ENCODE results near the gene FAM20C.
"Not testable (repeated sequence)": the region's sequence is repeated elsewhere in the genome, so short reads cannot be mapped to it uniquely, and the experiment has no call there.

FAM20C gene

GRCh38 chr7:288671-289101, 96.3 kb downstream of the FAM20C start:
- in situ Hi-C loops (cut with HindIII; ENCODE audit: low sequenced_read_pairs), result no loop called here

DNA sequence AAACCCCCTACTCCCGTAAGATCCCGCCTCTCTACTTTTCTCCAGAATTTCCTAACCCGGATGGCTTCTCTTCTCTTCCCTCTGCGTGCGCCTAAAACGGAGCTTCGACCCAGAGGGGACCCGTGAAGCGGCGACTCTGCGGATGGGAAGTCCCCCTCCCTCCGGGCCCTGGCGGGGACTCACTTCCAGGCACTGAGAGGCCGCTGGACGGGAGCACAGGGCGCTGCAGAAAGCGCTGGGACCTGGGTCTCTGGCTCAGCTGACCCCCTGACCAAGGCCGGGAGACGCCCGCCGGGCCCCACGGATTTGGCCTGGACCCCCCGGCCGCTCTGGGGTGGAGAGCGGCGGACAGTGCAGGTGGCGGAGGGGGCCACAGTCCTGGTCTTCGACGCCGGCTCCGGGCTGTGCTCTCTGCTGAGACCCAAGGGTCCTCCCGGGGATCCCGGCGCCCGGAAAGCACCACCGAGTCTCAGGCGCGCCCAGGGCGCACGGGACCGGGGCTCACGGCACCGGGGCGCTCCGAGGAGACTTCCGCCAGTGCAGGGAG, 96.9 kb downstream of the FAM20C start:
- in situ Hi-C loops (cut with HindIII; ENCODE audit: low sequenced_read_pairs), result no loop called here

DNA sequence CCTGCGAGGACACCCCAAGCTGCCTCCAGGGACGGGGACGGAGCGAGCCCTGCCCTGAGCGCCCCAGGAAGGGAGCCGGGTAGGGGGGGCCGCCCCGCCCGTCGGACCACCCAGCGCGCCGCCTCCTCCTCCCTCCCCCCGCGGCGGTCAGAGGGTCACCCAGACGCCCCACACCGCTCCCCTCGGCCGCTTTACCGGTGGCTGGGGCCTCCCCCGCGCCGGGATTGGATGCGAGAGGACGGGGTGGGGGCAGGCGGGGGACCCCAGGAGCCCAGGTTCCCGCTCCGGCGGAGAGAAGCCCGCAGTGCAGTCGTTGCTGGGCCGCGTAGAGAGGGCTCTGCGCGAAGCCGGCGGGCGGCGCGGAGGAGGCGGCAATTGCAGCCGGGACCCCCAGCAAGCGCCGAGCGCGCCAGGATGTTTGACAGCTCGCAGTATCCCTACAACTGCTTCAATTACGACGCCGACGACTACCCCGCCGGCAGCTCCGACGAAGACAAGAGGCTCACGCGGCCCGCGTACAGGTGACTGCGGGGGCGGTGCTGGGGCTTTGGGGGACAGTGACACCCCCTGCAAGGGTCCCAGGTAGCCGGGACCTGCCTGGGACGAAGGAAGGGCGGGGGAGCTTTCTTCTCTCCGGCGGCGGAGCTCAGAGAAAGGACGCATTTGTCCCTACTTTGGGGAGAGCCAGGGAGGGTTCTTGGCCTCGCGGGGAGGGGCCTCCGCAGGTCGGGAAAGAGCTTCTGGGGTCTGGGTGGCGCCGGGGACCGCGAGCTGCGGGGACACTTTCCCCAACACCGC, 97.6 kb downstream of the FAM20C start, which contains the start of gene FOXL3:
FOXL3 (plus strand) TSS at position 415 of the 798 bp plus-strand sequence; CDS start at position 415, 0 bp downstream.
- in situ Hi-C loops (cut with HindIII; ENCODE audit: low sequenced_read_pairs), result no loop called here

- in situ Hi-C loops (cut with HindIII; ENCODE audit: low sequenced_read_pairs), result no loop called here
Observed at GRCh38 chr7:290554-291372, 98.4 kb downstream of the FAM20C start.

DNA sequence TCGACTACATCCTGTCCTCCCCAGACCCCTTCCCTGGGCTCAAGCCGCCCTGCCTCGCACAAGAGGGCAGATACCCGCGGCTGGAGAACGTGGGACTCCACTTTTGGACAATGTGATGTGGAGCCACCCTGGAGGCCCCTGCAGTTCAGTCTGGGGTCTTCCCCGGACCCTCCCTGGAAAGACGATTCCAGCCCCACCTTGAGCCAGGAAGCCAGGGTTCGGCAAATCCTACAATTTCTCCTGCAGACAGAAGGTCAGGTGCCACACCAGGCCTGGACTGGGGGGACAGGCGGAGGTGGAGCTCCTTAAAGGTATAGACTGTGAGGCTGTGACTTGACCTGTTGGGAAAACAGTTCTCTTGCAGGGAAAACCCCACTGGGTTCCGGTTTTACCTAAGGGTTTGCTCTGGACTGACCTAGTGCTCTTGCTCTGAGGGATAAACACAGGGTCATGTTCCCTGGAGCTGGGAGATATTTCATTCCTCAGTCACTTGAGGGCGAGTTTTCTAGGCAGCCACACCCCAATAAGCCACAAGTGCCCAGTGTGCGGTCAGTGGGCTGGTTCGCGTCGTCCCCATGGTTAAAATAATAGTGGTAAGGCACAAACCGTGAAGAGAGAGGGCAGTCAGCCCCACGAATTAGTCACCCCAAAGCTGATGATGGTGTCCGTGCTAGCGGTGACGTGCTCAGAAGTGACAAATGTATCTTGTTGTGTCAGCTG, 99.2 kb downstream of the FAM20C start:
- in situ Hi-C loops (cut with HindIII; ENCODE audit: low sequenced_read_pairs), result no loop called here

GRCh38 chr7:292226-292625, 99.9 kb downstream of the FAM20C start:
- in situ Hi-C loops (cut with HindIII; ENCODE audit: low sequenced_read_pairs), result no loop called here

GRCh38 chr7:292826-293225, 100.5 kb downstream of the FAM20C start:
- in situ Hi-C loops (cut with HindIII; ENCODE audit: low sequenced_read_pairs), result no loop called here

DNA sequence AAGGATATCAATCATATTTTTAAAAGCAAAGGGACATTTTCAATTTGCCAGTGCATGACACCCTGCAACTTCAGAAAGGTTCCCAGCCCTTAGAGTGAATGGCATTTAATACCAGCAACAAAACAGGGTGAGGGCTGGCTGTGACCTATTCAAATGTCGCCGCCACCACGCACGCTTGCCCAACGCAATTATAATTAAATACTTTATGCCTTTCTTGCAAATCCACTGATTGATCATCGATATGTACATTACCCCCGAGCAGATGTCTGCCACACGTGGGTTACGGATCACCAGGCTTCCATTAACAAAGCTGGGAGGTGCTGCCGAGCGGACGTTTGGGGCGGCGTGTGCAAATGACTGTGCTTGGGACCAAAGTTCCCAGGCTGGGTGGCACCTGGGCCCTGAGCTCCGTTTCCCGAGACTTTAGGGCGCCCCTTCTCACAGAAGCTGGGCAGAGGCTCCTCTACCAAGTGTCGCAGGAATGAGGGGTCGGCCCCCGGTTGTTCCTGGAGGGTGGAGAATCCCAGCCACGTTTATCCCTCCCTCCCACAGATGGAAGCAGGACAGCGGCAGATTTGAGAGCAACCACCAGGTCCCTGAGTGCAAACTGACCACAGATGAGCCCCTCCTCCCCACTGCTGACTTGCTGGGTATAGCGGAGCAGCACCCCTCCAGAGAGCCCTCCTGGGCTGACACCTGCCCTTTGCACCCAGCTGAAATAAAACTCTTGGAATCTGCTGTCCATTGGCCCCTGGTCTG, 101.5 kb downstream of the FAM20C start:
- in situ Hi-C loops (cut with HindIII; ENCODE audit: low sequenced_read_pairs), result no loop called here

- in situ Hi-C loops (cut with HindIII; ENCODE audit: low sequenced_read_pairs), result no loop called here
Observed at GRCh38 chr7:294440-295154, 102.2 kb downstream of the FAM20C start.

DNA sequence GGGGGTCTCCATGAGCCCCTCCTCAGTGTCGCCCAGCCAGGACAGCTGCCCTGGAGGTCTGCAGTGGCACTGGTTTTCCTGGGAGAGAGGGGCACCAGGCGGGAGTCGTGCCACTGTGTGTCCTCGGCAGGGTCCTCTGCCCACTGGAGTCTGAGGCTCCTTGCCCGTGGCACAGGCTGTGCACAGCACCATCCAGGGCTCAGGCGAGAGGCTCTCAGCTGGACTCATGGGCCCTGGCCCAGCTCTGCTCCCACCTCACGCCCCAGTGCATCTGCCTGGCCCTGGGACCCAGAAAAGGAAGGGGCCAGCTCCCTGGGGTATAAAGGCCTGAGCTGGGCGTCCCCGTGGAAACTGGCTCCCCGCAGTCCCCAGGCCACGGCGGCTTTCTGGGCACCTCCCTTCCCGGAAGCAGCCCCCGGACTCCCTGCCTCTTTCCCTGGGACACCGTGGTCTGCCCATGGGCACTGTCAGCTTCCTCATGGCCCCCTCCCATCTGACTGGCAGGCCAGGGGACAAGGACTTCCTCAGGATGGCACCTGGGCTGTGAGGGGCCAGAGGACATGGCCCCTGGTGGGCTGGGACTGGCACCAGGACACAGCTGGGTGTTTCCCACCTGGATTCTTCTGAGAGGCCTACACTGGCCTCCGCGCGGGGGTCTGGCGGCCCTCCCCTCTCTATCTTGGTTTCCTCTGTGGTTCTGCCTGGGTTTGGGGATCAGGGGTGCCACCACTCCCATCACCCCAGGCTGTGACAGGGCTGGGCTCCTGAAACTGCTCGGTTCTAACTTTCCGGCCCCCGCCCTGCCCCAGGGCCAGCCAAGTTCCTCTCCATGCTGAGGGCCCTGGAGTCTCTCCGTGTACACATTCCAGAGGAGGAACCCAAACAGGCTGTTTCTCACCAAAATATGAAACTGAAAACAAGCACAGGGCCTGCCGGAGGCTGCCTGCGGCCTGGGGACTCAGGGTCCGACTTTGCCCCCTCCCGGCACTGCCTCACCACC, 103.1 kb downstream of the FAM20C start:
- in situ Hi-C loops (cut with HindIII; ENCODE audit: low sequenced_read_pairs), result no loop called here

DNA sequence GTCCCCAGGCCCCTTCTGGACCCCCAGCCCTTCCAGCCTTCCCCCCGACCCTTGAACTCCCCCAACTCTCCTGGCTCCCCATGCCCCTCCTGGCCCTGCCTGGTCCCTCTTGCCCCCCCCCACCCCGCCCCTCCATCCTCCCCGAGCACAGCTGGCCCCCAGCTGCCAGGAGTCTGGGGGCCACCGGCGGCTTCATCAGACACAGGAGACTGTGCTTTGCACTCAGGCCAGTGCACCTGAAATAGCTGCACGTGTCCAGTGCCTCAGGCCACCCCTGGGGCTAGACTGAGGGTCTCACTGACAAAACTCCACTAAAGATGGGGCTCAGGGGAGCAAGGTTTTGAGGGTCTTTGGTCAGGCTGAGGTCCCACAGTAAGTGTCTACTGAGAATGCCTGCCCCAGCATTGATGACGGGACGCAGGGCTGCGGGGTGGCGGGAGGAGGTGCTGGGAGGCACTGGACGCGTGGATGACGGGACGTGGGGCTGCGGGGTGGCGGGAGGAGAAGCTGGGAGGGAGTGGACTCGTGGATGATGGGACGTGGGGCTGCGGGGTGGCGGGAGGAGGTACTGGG, 104.1 kb downstream of the FAM20C start:
- in situ Hi-C loops (cut with HindIII; ENCODE audit: low sequenced_read_pairs), result no loop called here

- in situ Hi-C loops (cut with HindIII; ENCODE audit: low sequenced_read_pairs), result not testable (repeated sequence)
Observed at GRCh38 chr7:297141-297540, 104.8 kb downstream of the FAM20C start.

- in situ Hi-C loops (cut with HindIII; ENCODE audit: low sequenced_read_pairs), result no loop called here
Observed at GRCh38 chr7:297611-298374, 105.4 kb downstream of the FAM20C start.

GRCh38 chr7:298375-298702, 106.0 kb downstream of the FAM20C start:
- in situ Hi-C loops (cut with HindIII; ENCODE audit: low sequenced_read_pairs), result no loop called here

DNA sequence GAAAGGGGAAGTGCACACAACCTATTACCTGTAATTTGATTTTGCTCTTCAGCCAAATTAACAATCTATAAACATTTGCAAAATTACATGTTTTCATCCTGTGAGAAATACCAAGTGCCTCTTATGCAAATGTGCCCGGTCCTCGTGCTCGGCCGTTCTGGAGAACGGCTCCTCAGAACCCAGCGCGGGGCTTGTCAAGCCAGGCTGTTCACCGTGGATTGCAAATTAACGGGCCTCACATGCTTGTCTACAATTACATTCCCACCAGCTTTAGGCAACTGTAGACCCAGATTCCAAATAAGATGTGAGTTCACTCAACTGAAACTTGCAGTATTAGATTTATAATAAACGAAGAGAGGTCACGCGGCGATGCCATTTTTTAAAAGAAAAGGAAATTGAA, 106.4 kb downstream of the FAM20C start:
- in situ Hi-C loops (cut with HindIII; ENCODE audit: low sequenced_read_pairs), result no loop called here

DNA sequence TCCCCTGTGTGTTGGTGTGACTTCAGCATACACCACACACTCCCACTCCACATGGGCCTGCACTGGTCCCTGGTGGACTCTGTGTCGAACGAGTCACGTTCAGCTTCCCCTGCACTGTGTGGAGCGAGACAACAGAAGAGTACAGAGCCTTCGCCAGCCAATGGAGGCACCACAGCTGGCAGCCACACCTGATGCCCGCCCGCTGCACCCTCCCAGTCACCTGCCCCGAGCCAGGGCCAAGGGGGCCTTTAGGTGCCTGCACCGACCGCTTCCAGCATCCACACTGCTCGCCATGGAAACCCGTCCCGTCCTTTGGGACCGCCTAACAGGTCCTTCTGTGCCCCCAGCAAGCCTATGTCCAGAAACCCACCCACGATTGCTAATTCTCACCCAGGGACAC, 106.8 kb downstream of the FAM20C start:
- in situ Hi-C loops (cut with HindIII; ENCODE audit: low sequenced_read_pairs), result no loop called here

DNA sequence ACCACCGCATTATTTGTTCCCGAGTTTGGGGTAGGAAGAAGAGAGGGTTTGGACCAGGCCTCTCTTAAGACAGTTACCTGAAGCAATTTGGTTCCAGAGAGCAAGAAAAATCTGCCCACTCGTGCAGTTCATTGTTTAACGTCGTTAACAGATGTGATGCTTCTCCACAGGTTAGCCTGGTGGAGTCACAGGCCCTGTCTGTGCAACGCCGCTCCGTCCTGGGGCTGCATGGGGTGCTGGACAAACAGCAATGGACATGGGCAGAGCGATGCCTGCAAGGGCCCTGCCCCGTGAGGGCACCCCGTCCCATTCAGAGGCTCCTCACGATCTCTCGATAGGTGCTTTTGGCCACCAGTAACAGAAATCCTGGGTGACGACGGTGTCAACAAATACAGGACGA, 107.3 kb downstream of the FAM20C start:
- in situ Hi-C loops (cut with HindIII; ENCODE audit: low sequenced_read_pairs), result no loop called here

DNA sequence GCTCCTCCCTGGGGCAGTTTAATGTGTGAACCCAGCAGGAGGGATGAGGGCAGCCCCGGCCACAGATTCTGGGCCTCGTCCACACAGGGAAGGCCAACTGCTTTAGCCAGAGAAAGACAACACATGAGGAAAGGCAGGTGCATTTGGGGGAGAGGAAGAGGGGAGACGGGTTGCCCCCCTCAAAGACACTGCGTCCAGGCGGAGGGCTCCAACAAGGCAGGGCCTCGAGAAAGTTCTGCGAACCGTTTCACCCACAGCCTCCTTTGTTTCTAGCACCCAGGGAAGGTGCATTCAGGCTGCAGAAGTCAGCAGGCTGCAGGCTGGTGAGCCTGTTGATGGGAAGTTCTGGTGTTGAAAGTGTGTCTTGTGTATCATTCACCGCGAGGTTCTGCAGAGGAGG, 107.7 kb downstream of the FAM20C start:
- in situ Hi-C loops (cut with HindIII; ENCODE audit: low sequenced_read_pairs), result no loop called here
